K562 (cell line): ENCODE measurements around the gene RASIP1. TPM values are rescaled to one million over a fixed set of nuclear protein-coding genes. Genes with fewer than 3 reads are reported as not detected.

Experiments used
- E4F1 ChIP-seq: fragments of 250-450 bp; sonication (Bioruptor Pico); IDR thresholded peaks from 2 replicates; pipeline ENCODE4 v1.5.0; 2021; ENCODE audit warnings: mild to moderate bottlenecking, borderline replicate concordance
- GTF2F1 ChIP-seq: IDR thresholded peaks from 2 replicates; pipeline ENCODE4 v1.6.1; 2011; ENCODE audit warnings: low read depth, low read length, improper control_type of control experiment
- HDAC6 ChIP-seq: IDR thresholded peaks from 2 replicates; pipeline ENCODE4 v1.6.1; 2012; ENCODE audit warnings: low read depth, mild to moderate bottlenecking, control low read depth, inconsistent platforms, low read length, moderate library complexity
- MCM5 ChIP-seq: fragments of 450-650 bp; IDR thresholded peaks from 2 replicates; pipeline ENCODE4 v1.6.1; 2016; ENCODE audit warnings: low read depth
- RBM25 ChIP-seq: fragments of 200-400 bp; formaldehyde crosslinking; IDR thresholded peaks from 2 replicates; pipeline ENCODE4 v1.6.1; 2018; ENCODE audit warnings: low read length, low read depth, moderate library complexity; ENCODE audit not compliant: severe bottlenecking
- RFX5 ChIP-seq: IDR thresholded peaks from 2 replicates; pipeline ENCODE4 v1.6.1; 2011; ENCODE audit warnings: low read depth, mild to moderate bottlenecking, improper control_type of control experiment, low read length
- RNF2 ChIP-seq: sonication (generic); IDR thresholded peaks from 2 replicates; pipeline ENCODE4 v1.6.1; 2016
- SFPQ ChIP-seq: fragments of 200-400 bp; formaldehyde crosslinking; IDR thresholded peaks from 2 replicates; pipeline ENCODE4 v1.6.1; 2017; ENCODE audit warnings: mild to moderate bottlenecking, low read depth, low read length, moderate library complexity
- TEAD2 ChIP-seq: fragments of 450-650 bp; IDR thresholded peaks from 2 replicates; pipeline ENCODE4 v1.6.1; 2016; ENCODE audit warnings: missing genetic modification characterization, control low read depth, missing compliant biosample characterization
- ZBTB7A ChIP-seq: IDR thresholded peaks from 2 replicates; pipeline ENCODE4 v1.6.1; 2011; ENCODE audit warnings: low read depth, mild to moderate bottlenecking, low read length, moderate library complexity, borderline replicate concordance; ENCODE audit not compliant: control insufficient read depth
- ZNF274 ChIP-seq: IDR thresholded peaks from 2 replicates; pipeline ENCODE4 v1.6.1; 2011; ENCODE audit warnings: low read depth, mild to moderate bottlenecking, low read length, moderate library complexity, borderline replicate concordance
- ZNF639 ChIP-seq, 2 experiments: fragments of 200-800 bp in 1 of 2; sonication (Bioruptor generic) in 1 of 2; sonication (generic) in 1 of 2; formaldehyde crosslinking in 1 of 2; IDR thresholded peaks in 1 of 2; conservative IDR thresholded peaks in 1 of 2; 2 replicates each; pipeline versions ENCODE4 v1.5.0 to v1.6.1; 2016 to 2020; ENCODE audit warnings: missing compliant biosample characterization in 1 of 2, missing genetic modification characterization in 1 of 2, missing genetic modification reagents in 1 of 2
- polyA plus RNA-seq, 8 experiments: library from polyadenylated mRNA; depleted of rRNA in 4 of 8; stranded (reverse) in 5 of 8; unstranded in 3 of 8; fragments of >200 nt; fragmentation: Nextera tagmentation in 2 of 8; fragmentation: Illumina TruSeq in 1 of 8; extraction: Ambion mirVana in 2 of 8; extraction: Trizol in 1 of 8; gene quantifications; 2 replicates each; pipeline versions ENCODE4 v1.2.1 to v1.2.3, GENCODE V29; 2011 to 2014; ENCODE audit warnings: inconsistent platforms in 1 of 8, missing spikeins in 1 of 8
- total RNA-seq, 7 experiments: library from RNA; depleted of rRNA in 6 of 7; stranded (reverse); fragments of >200 nt in 6 of 7; fragmentation: Illumina TruSeq in 2 of 7; extraction: Trizol in 2 of 7; gene quantifications; 2 replicates each; pipeline versions ENCODE4 v1.2.1 to v1.2.3, GENCODE V29; 2011 to 2021; ENCODE audit warnings: low replicate concordance in 1 of 7
- TF ChIP-seq, protein P1 (sequence below): fragments of 450-650 bp; IDR thresholded peaks from 2 replicates; pipeline ENCODE4 v1.7.1; 2018; ENCODE audit warnings: mild to moderate bottlenecking, low read depth; ENCODE audit not compliant: partially characterized antibody
- TF ChIP-seq, protein P2 (sequence below), 3 experiments: IDR thresholded peaks in 2 of 3; conservative IDR thresholded peaks in 1 of 3; 2 replicates each; pipeline ENCODE4 v1.5.1; 2011 to 2012; ENCODE audit warnings: low read length in 3 of 3, mild to moderate bottlenecking in 3 of 3, control low read depth in 2 of 3, improper control_type of control experiment in 1 of 3, inconsistent platforms in 1 of 3, low read depth in 1 of 3, mixed read lengths in 1 of 3, moderate library complexity in 1 of 3; ENCODE audit not compliant: insufficient read depth in 2 of 3

The RASIP1 gene
- total and polyA plus RNA-seq, 9 of the 15 experiments (the other 6 are each of a cell fraction or from before 2014, with no cell fraction given): 0.20 to 4.7 (median 1.5) TPM

DNA sequence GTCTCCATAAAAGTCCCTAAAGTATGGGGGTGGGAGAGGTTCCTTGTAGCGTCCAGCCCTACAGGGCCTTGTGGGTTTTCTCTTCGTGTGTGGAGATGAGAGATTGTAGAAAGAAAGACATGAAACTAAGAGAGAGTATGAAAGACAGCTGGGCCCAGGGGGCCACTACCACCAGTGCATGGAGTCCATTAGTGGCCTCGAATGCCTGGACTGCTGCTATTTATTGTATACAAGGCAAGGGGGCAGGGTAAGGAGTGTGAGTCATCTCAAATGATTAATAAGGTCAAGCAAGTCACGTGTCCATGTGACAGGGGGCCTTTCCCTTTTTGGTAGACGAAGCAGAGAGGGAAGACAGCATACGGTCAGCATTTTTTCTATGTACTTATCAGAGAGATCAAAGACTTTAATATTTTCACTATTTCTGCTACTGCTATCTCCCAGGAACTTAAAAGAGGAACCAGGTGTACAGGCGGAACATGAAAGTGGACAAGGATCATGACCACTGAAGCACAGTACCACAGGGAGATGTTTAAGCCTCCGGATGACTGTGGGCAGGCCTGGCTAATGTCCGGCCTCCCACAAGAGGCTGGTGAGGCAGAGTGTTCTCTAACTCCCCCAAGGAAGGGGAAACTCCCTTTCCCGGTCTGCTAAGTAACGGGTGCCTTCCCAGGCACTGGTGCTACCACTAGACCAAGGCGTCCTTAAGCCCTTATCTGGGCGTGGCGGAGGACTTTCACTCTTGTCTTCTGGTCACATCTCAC is 40.4 kb upstream of the RASIP1 start (continued):
- TF ChIP-seq GTF2F1 (no peak), TEAD2 (no peak), ZBTB7A (no peak), RFX5 (no peak), ZNF274 (no peak), RNF2 (no peak; the same call in none of the 2 replicates), MCM5 (no peak), SFPQ (no peak), RBM25 (no peak), E4F1 (no peak), HDAC6 (no peak), ZNF639 (CRISPR knock-in tag; conservative IDR thresholded peaks at IDR 0.05 in 1 of 2, IDR thresholded peaks at IDR 0.05 in 1 of 2) (0 out of 4 replicates have a peak, but pooled peaks of 1 of the 2 experiments have one; percentile 30)
- TF ChIP-seq, protein P1, sequence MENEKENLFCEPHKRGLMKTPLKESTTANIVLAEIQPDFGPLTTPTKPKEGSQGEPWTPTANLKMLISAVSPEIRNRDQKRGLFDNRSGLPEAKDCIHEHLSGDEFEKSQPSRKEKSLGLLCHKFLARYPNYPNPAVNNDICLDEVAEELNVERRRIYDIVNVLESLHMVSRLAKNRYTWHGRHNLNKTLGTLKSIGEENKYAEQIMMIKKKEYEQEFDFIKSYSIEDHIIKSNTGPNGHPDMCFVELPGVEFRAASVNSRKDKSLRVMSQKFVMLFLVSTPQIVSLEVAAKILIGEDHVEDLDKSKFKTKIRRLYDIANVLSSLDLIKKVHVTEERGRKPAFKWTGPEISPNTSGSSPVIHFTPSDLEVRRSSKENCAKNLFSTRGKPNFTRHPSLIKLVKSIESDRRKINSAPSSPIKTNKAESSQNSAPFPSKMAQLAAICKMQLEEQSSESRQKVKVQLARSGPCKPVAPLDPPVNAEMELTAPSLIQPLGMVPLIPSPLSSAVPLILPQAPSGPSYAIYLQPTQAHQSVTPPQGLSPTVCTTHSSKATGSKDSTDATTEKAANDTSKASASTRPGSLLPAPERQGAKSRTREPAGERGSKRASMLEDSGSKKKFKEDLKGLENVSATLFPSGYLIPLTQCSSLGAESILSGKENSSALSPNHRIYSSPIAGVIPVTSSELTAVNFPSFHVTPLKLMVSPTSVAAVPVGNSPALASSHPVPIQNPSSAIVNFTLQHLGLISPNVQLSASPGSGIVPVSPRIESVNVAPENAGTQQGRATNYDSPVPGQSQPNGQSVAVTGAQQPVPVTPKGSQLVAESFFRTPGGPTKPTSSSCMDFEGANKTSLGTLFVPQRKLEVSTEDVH: no peak
- TF ChIP-seq, protein P2, sequence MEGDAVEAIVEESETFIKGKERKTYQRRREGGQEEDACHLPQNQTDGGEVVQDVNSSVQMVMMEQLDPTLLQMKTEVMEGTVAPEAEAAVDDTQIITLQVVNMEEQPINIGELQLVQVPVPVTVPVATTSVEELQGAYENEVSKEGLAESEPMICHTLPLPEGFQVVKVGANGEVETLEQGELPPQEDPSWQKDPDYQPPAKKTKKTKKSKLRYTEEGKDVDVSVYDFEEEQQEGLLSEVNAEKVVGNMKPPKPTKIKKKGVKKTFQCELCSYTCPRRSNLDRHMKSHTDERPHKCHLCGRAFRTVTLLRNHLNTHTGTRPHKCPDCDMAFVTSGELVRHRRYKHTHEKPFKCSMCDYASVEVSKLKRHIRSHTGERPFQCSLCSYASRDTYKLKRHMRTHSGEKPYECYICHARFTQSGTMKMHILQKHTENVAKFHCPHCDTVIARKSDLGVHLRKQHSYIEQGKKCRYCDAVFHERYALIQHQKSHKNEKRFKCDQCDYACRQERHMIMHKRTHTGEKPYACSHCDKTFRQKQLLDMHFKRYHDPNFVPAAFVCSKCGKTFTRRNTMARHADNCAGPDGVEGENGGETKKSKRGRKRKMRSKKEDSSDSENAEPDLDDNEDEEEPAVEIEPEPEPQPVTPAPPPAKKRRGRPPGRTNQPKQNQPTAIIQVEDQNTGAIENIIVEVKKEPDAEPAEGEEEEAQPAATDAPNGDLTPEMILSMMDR (IDR thresholded peaks at IDR 0.05 in 2 of 3, conservative IDR thresholded peaks at IDR 0.05 in 1 of 3; ENCODE audit: insufficient read depth in 2 of 3, low read depth in 1 of 3, low read length in 3 of 3): no peak
